H9 (cell line): ENCODE results near the gene DTD1. TPM values are rescaled to one million over a fixed set of nuclear protein-coding genes. Genes with fewer than 3 reads are reported as not detected.

ENCODE experiments used
- DNase-seq: peaks from one replicate; pipeline ENCODE4 v3.0.0-alpha.2; 2017
- H2AFZ ChIP-seq: one replicate; pipeline ENCODE4 v1.6.1; 2013; ENCODE audit warnings: mild to moderate bottlenecking, low read length, control low read depth, moderate library complexity
- H2AK5ac ChIP-seq: 2 replicates; pipeline ENCODE4 v1.6.1; 2013; ENCODE audit warnings: low read length, control low read depth, mixed read lengths; ENCODE audit not compliant: insufficient read length
- H2BK120ac ChIP-seq: one replicate; pipeline ENCODE4 v1.6.1; 2013; ENCODE audit warnings: low read depth, mild to moderate bottlenecking, low read length, control low read depth, inconsistent platforms; ENCODE audit not compliant: poor library complexity, severe bottlenecking
- H2BK12ac ChIP-seq: 2 replicates; pipeline ENCODE4 v1.6.1; 2013; ENCODE audit warnings: low read length, control low read depth, mixed read lengths, low read depth; ENCODE audit not compliant: insufficient read length
- H2BK15ac ChIP-seq: 2 replicates; pipeline ENCODE4 v1.6.1; 2013; ENCODE audit warnings: low read depth, low read length, control low read depth
- H2BK20ac ChIP-seq: one replicate; pipeline ENCODE4 v1.6.1; 2013; ENCODE audit warnings: low read depth, mild to moderate bottlenecking, low read length, control low read depth, inconsistent platforms; ENCODE audit not compliant: poor library complexity, severe bottlenecking
- H2BK5ac ChIP-seq: 2 replicates; pipeline ENCODE4 v1.6.1; 2013; ENCODE audit warnings: low read length, control low read depth, mixed read lengths; ENCODE audit not compliant: insufficient read length
- H3K14ac ChIP-seq: 2 replicates; pipeline ENCODE4 v1.6.1; 2013; ENCODE audit warnings: low read length, control low read depth; ENCODE audit not compliant: insufficient read depth
- H3K18ac ChIP-seq: 2 replicates; pipeline ENCODE4 v1.6.1; 2013; ENCODE audit warnings: low read depth, mild to moderate bottlenecking, mixed read lengths, low read length, control low read depth; ENCODE audit not compliant: insufficient read length
- H3K23ac ChIP-seq: 2 replicates; pipeline ENCODE4 v1.6.1; 2013; ENCODE audit warnings: low read length, control low read depth, mixed read lengths, low read depth; ENCODE audit not compliant: insufficient read length
- H3K23me2 ChIP-seq: 2 replicates; pipeline ENCODE4 v1.6.1; 2013; ENCODE audit warnings: low read depth, mild to moderate bottlenecking, mixed read lengths, low read length, control low read depth; ENCODE audit not compliant: insufficient read length, poor library complexity, severe bottlenecking
- H3K27ac ChIP-seq: 2 replicates; pipeline ENCODE4 v1.5.1; 2013; ENCODE audit warnings: low read length, control low read depth, mixed read lengths, low read depth; ENCODE audit not compliant: insufficient read length
- H3K27me3 ChIP-seq: 2 replicates; pipeline ENCODE4 v1.6.1; 2013; ENCODE audit warnings: low read length, control low read depth, inconsistent platforms; ENCODE audit not compliant: insufficient read depth
- H3K4ac ChIP-seq: 2 replicates; pipeline ENCODE4 v1.6.1; 2013; ENCODE audit warnings: low read depth, mild to moderate bottlenecking, control low read depth, inconsistent platforms, low read length, moderate library complexity
- H3K4me1 ChIP-seq: 2 replicates; pipeline ENCODE4 v1.6.1; 2013; ENCODE audit warnings: low read length, control low read depth, inconsistent platforms; ENCODE audit not compliant: insufficient read depth
- H3K4me2 ChIP-seq: 2 replicates; pipeline ENCODE4 v1.6.1; 2013; ENCODE audit warnings: low read length, control low read depth, mixed read lengths; ENCODE audit not compliant: insufficient read length, insufficient read depth
- H3K56ac ChIP-seq: 2 replicates; pipeline ENCODE4 v1.6.1; 2013; ENCODE audit warnings: low read depth, mild to moderate bottlenecking, mixed read lengths, low read length, control low read depth; ENCODE audit not compliant: insufficient read length
- H3K79me1 ChIP-seq: 2 replicates; pipeline ENCODE4 v1.6.1; 2013; ENCODE audit warnings: low read depth, mild to moderate bottlenecking, moderate library complexity, low read length, control low read depth, inconsistent platforms; ENCODE audit not compliant: insufficient read depth, poor library complexity, severe bottlenecking
- H3K79me2 ChIP-seq: 2 replicates; pipeline ENCODE4 v1.6.1; 2013; ENCODE audit warnings: low read length, control low read depth, inconsistent platforms; ENCODE audit not compliant: insufficient read depth
- H3K9ac ChIP-seq: 2 replicates; pipeline ENCODE4 v1.6.1; 2013; ENCODE audit warnings: low read length, control low read depth, mixed read lengths; ENCODE audit not compliant: insufficient read length; ENCODE audit errors: extremely low read depth
- H3K9me3 ChIP-seq: one replicate; pipeline ENCODE4 v1.6.1; 2013; ENCODE audit warnings: low read depth, low read length, inconsistent platforms; ENCODE audit not compliant: control insufficient read depth
- H3T11ph ChIP-seq: one replicate; pipeline ENCODE4 v1.6.1; 2013; ENCODE audit warnings: mild to moderate bottlenecking, low read length, control low read depth, inconsistent platforms
- H4K20me1 ChIP-seq: one replicate; pipeline ENCODE4 v1.6.1; 2013; ENCODE audit not compliant: control insufficient read depth, insufficient read length, insufficient read depth
- H4K5ac ChIP-seq: 2 replicates; pipeline ENCODE4 v1.6.1; 2013; ENCODE audit warnings: low read depth, mild to moderate bottlenecking, mixed read lengths, low read length, control low read depth; ENCODE audit not compliant: insufficient read length
- H4K8ac ChIP-seq: replicated peaks from 2 replicates; pipeline ENCODE4 v1.6.1; 2013; ENCODE audit warnings: low read length, control low read depth, mixed read lengths, low read depth; ENCODE audit not compliant: insufficient read length
- H4K91ac ChIP-seq: 2 replicates; pipeline ENCODE4 v1.6.1; 2013; ENCODE audit warnings: low read depth, mild to moderate bottlenecking, moderate library complexity, mixed read lengths, low read length, control low read depth; ENCODE audit not compliant: insufficient read length
- H3K27ac Mint-ChIP-seq, 3 experiments: 2 replicates in 2 of 3; 3 replicates in 1 of 3; pipeline ENCODE4 v1.8.0; 2020 to 2021; ENCODE audit warnings: mixed read lengths in 3 of 3, mild to moderate bottlenecking in 1 of 3, moderate library complexity in 1 of 3
- H3K27me3 Mint-ChIP-seq: 2 replicates; pipeline ENCODE4 v1.8.0; 2021; ENCODE audit warnings: low read depth, mild to moderate bottlenecking, moderate library complexity, mixed read lengths
- H3K36me3 Mint-ChIP-seq, 3 experiments: 2 replicates in 2 of 3; 3 replicates in 1 of 3; pipeline ENCODE4 v1.8.0; 2020 to 2021; ENCODE audit warnings: low read depth in 3 of 3, mixed read lengths in 3 of 3; ENCODE audit not compliant: insufficient read depth in 1 of 3
- H3K4me1 Mint-ChIP-seq, 2 experiments: 2 replicates each; pipeline ENCODE4 v1.8.0; 2020; ENCODE audit warnings: mixed read lengths in 2 of 2
- H3K4me3 Mint-ChIP-seq, 2 experiments: 2 replicates in 1 of 2; 3 replicates in 1 of 2; pipeline ENCODE4 v1.8.0; 2020 to 2021; ENCODE audit warnings: mild to moderate bottlenecking in 2 of 2, mixed read lengths in 2 of 2, moderate library complexity in 1 of 2
- H3K9me3 Mint-ChIP-seq, 2 experiments: 2 replicates in 1 of 2; 3 replicates in 1 of 2; pipeline ENCODE4 v1.8.0; 2020; ENCODE audit warnings: mild to moderate bottlenecking in 2 of 2, mixed read lengths in 2 of 2, moderate library complexity in 1 of 2
- total RNA-seq: library from RNA; stranded (reverse); gene quantifications from 2 replicates; pipeline ENCODE4 v1.2.1, GENCODE V29; 2021
- TF ChIP-seq, protein P1 (sequence below): fragments of 200-600 bp; sonication (generic); conservative IDR thresholded peaks from 3 replicates; pipeline ENCODE4 v1.8.0; 2021; ENCODE audit warnings: antibody characterized with exemption, mild to moderate bottlenecking

DTD1 gene
- total RNA-seq, 1 experiment from 2014 or later: 62.0 TPM

DNA sequence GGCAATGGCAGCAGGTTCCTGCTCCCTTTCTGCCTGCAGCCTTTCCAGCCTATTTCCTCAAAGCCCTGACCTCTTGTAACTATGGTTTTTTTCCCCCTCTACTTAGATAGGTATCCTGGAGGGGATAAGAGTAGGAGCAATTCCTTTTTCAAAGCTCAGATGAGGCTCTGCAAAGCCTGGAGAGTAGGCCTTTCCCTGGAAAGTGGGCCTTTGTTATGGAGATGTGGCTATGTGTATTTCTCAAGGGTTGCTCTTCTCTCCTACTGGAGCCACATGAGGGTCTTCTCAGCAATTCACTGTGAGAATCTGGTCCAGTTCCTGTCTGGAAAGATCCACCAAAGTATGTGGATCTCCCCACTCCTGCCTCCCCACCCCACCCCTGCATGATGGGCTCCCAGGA, 96.0 kb downstream of the DTD1 start:
- Histone ChIP-seq H2BK15ac (no peak overlapping the region), H3K27ac (no peak overlapping the region), H3K18ac (no peak overlapping the region), H2BK5ac (no peak overlapping the region), H3K23me2 (no peaks in the 10 kb centered on the region), H3K56ac (no peak overlapping the region), H2AK5ac (no peak overlapping the region), H3K79me2 (no peaks in the 10 kb centered on the region), H3T11ph (no peak overlapping the region), H3K9ac (no peak overlapping the region), H3K4ac (no peak overlapping the region), H2BK12ac (no peak overlapping the region), H2BK20ac (no peak overlapping the region), H4K91ac (no peak overlapping the region), H3K27me3 (no peaks in the 10 kb centered on the region), H4K8ac (no peak overlapping the region), H3K4me2 (no peak overlapping the region), H2BK120ac (no peak overlapping the region), H3K23ac (no peak overlapping the region), H3K79me1 (no peaks in the 10 kb centered on the region), H4K20me1 (no peaks in the 10 kb centered on the region), H3K4me1 (peaks cover 6% of the 10 kb centered on the region), H3K9me3 (no peaks in the 10 kb centered on the region), H4K5ac (no peak overlapping the region), H2AFZ (no peak overlapping the region), H3K14ac (no peak overlapping the region)
- peak overlapping the region in 1 of 3 experiments; percentile 78; a peak in 4 of 7 replicates for H3K27ac Mint-ChIP-seq
- no peaks in the 10 kb centered on the region for H3K9me3 Mint-ChIP-seq
- 0 out of 5 replicates have a peak overlapping the region, but pooled peaks of 1 of the 2 experiments have one; percentile 18 for H3K4me3 Mint-ChIP-seq
- peak; percentile 54 for DNase-seq
- TF ChIP-seq, protein P1, sequence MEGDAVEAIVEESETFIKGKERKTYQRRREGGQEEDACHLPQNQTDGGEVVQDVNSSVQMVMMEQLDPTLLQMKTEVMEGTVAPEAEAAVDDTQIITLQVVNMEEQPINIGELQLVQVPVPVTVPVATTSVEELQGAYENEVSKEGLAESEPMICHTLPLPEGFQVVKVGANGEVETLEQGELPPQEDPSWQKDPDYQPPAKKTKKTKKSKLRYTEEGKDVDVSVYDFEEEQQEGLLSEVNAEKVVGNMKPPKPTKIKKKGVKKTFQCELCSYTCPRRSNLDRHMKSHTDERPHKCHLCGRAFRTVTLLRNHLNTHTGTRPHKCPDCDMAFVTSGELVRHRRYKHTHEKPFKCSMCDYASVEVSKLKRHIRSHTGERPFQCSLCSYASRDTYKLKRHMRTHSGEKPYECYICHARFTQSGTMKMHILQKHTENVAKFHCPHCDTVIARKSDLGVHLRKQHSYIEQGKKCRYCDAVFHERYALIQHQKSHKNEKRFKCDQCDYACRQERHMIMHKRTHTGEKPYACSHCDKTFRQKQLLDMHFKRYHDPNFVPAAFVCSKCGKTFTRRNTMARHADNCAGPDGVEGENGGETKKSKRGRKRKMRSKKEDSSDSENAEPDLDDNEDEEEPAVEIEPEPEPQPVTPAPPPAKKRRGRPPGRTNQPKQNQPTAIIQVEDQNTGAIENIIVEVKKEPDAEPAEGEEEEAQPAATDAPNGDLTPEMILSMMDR: no peak
- no peaks in the 10 kb centered on the region for H3K27me3 Mint-ChIP-seq
- H3K36me3 Mint-ChIP-seq: peaks cover 0 to 1% (median 0%) of the 10 kb centered on the region in 3 experiments; a peak in 3 of 7 replicates
- H3K4me1 Mint-ChIP-seq: peaks cover 31 to 33% of the 10 kb centered on the region in 2 experiments
